ENCODE data around the gene LTBP1.

The LTBP1 gene

GRCh38 chr2:33246432-33246831 lies 299.7 kb downstream of the LTBP1 start:
- TF ChIP-seq, protein P1, sequence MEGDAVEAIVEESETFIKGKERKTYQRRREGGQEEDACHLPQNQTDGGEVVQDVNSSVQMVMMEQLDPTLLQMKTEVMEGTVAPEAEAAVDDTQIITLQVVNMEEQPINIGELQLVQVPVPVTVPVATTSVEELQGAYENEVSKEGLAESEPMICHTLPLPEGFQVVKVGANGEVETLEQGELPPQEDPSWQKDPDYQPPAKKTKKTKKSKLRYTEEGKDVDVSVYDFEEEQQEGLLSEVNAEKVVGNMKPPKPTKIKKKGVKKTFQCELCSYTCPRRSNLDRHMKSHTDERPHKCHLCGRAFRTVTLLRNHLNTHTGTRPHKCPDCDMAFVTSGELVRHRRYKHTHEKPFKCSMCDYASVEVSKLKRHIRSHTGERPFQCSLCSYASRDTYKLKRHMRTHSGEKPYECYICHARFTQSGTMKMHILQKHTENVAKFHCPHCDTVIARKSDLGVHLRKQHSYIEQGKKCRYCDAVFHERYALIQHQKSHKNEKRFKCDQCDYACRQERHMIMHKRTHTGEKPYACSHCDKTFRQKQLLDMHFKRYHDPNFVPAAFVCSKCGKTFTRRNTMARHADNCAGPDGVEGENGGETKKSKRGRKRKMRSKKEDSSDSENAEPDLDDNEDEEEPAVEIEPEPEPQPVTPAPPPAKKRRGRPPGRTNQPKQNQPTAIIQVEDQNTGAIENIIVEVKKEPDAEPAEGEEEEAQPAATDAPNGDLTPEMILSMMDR (IDR thresholded peaks at IDR 0.05; ENCODE audit: low read depth, low read length, missing control alignments) = no peak
- no peak for DNase-seq (ENCODE audit: low read depth)
- in situ Hi-C loops (cut with HindIII; ENCODE audit: low sequenced_read_pairs) = no loop called here
- no peak overlapping the region for H3K4me3 ChIP-seq (ENCODE audit: low read depth, low read length)

- in situ Hi-C loops (cut with HindIII; ENCODE audit: low sequenced_read_pairs) = no loop called here
- TF ChIP-seq, protein P1 (IDR thresholded peaks at IDR 0.05; ENCODE audit: low read depth, low read length, missing control alignments) = no peak
- H3K4me3 ChIP-seq (ENCODE audit: low read depth, low read length) = no peak overlapping the region
- DNase-seq (ENCODE audit: low read depth) = no peak
These were observed 300.6 kb downstream of the LTBP1 start for GRCh38 chr2:33247365-33247764.

DNA sequence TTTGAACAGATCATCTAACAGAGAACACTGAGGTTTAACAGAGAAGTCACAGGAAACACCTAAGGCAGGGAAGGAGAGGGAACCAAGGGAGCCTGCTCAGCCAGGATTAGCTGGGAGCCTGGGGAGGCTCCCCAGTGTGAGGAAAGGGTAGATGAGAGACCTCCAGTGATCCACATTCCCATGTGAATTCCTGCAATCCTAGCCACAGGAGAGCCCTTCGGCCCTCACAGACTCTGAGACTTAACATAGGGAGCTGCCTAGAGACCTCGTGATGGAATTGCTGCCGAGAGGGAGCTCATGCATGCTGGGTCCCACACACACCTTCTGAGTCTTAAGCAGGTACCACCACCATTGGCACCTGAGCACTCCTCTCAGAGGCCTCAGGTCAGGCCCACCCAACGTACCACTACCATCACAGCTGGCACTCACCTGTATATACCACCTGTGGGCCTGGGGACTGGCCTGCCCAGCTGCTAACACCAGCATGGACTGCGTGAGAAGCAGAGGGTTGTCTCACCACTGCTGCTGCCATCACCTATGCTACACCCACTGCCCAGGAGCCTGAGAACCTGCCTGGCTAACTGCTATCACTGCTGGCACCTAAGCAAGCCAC lies 303.8 kb downstream of the LTBP1 start:
- no peak overlapping the region for H3K4me3 ChIP-seq (ENCODE audit: low read depth, low read length)
- DNase-seq (ENCODE audit: low read depth) = no peak
- TF ChIP-seq, protein P1 (IDR thresholded peaks at IDR 0.05; ENCODE audit: low read depth, low read length, missing control alignments) = no peak
- in situ Hi-C loops (cut with HindIII; ENCODE audit: low sequenced_read_pairs) = no loop called here

GRCh38 chr2:33256162-33256755 lies 309.5 kb downstream of the LTBP1 start:
- DNase-seq (ENCODE audit: low read depth) = no peak
- in situ Hi-C loops (cut with HindIII; ENCODE audit: low sequenced_read_pairs) = no loop called here
- H3K4me3 ChIP-seq (ENCODE audit: low read depth, low read length) = no peak overlapping the region
- TF ChIP-seq, protein P1 (IDR thresholded peaks at IDR 0.05; ENCODE audit: low read depth, low read length, missing control alignments) = no peak

- in situ Hi-C loops (cut with HindIII; ENCODE audit: low sequenced_read_pairs) = no loop called here
- H3K4me3 ChIP-seq (ENCODE audit: low read depth, low read length) = no peak overlapping the region
- TF ChIP-seq, protein P1 (IDR thresholded peaks at IDR 0.05; ENCODE audit: low read depth, low read length, missing control alignments) = no peak
- DNase-seq (ENCODE audit: low read depth) = no peak
These were observed 311.6 kb downstream of the LTBP1 start for GRCh38 chr2:33258387-33258786.

- TF ChIP-seq, protein P1 (IDR thresholded peaks at IDR 0.05; ENCODE audit: low read depth, low read length, missing control alignments) = no peak
- in situ Hi-C loops (cut with HindIII; ENCODE audit: low sequenced_read_pairs) = no loop called here
- DNase-seq (ENCODE audit: low read depth) = no peak
- H3K4me3 ChIP-seq (ENCODE audit: low read depth, low read length) = no peak overlapping the region
These were observed 315.3 kb downstream of the LTBP1 start for GRCh38 chr2:33262097-33262496.

All from astrocyte of the cerebellum (primary cell).